Measurements from ENCODE around the gene NOXRED1.

NOXRED1 gene

DNA sequence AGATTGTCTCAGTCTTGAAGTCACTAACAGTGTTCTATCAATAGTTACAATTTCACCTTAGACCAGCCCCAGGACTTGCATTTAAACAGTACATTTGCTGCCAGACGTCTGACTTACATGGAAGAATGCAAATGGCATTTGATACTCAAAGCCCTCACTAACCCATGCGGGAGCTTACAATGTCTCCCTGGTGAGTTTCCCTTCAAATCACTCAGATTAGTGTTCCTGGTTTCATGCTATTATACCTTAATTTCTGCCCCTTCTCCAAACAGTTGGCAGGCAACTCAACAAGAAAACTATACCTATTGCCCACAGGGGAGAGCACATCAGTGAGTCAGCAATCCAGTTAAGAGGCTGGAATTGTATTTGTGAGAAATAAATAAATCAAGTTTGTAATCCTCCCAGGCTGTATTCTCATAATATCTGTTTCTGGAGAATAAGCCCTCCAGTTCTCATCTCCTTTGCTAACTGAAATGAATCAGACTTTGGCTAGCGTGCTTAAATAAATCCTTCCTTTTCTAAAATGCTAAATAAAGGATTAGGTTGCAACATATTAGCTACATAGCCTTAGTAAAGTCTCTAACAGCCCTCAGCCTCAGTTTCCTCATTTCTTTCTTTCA is 78.8 kb downstream of the NOXRED1 start:
- no peak for DNase-seq (ENCODE audit: low spot score)
